ENCODE measurements around the gene DDIT4. TPM values are rescaled to one million over a fixed set of nuclear protein-coding genes. Genes with fewer than 3 reads are reported as not detected.

Gene DDIT4
- total and polyA plus RNA-seq, 9 of the 15 experiments (the other 6 are each of a cell fraction or from before 2014, with no cell fraction given): 8.2 to 675 (median 159) TPM

DNA sequence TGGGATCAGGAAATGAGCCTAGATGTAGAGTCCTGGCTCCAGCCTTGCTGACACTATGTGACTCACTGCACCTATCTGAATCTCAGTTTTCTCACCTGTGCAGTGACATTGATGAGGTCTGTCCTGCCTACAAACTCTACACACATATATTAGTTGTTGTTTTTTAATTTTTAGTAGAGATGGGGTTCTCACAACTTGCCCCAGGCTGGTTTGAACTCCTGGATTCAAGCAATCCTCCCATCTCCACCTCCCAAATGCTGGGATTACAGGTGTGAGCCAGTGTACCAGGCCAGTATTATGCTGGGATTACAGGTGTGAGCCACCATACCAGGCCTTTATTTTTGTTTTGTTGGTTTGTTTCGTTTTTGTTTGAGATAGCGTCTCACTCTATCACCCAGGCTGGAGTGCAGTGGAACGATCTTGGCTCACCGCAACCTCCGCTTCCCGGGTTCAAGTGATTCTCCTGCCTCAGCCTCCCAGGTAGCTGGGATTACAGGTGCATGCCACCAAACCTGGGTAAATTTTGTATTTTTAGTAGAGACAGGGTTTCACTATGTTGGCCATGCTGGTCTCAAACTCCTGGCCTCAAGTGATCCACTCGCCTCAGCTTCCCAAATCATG is 11.8 kb upstream of the DDIT4 start (continued):
- TF ChIP-seq, protein P1, sequence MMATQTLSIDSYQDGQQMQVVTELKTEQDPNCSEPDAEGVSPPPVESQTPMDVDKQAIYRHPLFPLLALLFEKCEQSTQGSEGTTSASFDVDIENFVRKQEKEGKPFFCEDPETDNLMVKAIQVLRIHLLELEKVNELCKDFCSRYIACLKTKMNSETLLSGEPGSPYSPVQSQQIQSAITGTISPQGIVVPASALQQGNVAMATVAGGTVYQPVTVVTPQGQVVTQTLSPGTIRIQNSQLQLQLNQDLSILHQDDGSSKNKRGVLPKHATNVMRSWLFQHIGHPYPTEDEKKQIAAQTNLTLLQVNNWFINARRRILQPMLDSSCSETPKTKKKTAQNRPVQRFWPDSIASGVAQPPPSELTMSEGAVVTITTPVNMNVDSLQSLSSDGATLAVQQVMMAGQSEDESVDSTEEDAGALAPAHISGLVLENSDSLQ (IDR thresholded peaks at IDR 0.05): peak; percentile 43; the same call in 1 of the 2 replicates
- TF ChIP-seq NR2C1 (IDR thresholded peaks at IDR 0.05) (0 out of 2 replicates have a peak, but pooled peaks have one; percentile 5), NR2C1 (tag; IDR thresholded peaks at IDR 0.05) (no peak), FOSL1 (tag; conservative IDR thresholded peaks at IDR 0.05) (peak; percentile 57), SMARCE1 (IDR thresholded peaks at IDR 0.05) (peak; percentile 9; the same call in 1 of the 2 replicates)
- TF ChIP-seq, protein P2, sequence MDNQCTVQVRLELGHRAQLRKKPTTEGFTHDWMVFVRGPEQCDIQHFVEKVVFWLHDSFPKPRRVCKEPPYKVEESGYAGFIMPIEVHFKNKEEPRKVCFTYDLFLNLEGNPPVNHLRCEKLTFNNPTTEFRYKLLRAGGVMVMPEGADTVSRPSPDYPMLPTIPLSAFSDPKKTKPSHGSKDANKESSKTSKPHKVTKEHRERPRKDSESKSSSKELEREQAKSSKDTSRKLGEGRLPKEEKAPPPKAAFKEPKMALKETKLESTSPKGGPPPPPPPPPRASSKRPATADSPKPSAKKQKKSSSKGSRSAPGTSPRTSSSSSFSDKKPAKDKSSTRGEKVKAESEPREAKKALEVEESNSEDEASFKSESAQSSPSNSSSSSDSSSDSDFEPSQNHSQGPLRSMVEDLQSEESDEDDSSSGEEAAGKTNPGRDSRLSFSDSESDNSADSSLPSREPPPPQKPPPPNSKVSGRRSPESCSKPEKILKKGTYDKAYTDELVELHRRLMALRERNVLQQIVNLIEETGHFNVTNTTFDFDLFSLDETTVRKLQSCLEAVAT (IDR thresholded peaks at IDR 0.05): peak in 1 of 2 experiments; percentile 85; a peak in 2 of 4 replicates

DNA sequence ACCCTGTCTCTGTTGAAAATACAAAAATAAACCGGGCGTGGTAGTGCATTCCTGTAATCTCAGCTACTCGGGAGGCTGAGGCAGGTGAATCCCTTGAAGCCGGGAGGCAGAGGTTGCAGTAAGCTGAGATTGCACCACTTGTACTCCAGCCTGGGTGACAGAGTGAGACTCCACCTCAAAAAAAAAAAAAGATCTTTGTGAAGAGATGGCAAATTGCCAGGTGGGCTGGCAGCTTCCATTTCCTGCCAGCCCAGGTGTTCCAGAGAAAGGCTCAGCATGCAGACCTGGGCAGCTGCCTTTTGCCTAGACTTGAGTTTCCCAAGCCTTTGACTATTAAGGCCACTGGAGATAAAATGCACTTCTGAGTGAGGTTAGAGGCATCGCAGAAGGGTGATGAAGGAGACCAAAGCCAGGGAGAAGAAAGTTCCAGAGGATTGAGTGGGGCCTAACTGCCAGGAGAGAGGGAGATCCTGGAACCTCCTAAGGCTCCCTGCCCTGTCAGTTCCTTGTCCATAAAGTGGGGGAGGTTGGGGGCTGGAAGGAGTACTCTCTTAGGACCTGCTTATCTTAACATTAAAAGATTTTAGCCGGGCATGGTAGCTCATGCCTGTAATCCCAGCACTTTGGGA is 10.0 kb upstream of the DDIT4 start:
- no TSS peak for BruUV-seq (replicated peaks)
- intact Hi-C loops (cut with micrococcal nuclease): no loop called here
- peaks cover 47 to 52% of the 10 kb centered on the region in 2 experiments for H3K4me1 ChIP-seq (replicated peaks in 1 of 2; ENCODE audit: control insufficient read depth in 2 of 2, insufficient read depth in 2 of 2, low read length in 2 of 2)
- no peak overlapping the region for H3K4me3 ChIP-seq
- DNase-seq (ENCODE audit: extremely low read depth in 1 of 4, low spot score in 3 of 4): no peak
- no peaks in the 10 kb centered on the region for H3K79me2 ChIP-seq (ENCODE audit: control insufficient read depth, insufficient read depth, low read length)
- no peaks in the 10 kb centered on the region for H3K36me3 ChIP-seq (ENCODE audit: control insufficient read depth, insufficient read depth, low read length)
- ATAC-seq: no peak
- in situ Hi-C loops (cut with MboI): no loop called here
- FAIRE-seq: no peak
- 48% methylated on average over 6 of the region's 6 CpGs for WGBS (ENCODE audit: insufficient coverage, low coverage, missing lambda C conversion rate)
- H3K9me1 ChIP-seq (ENCODE audit: control insufficient read depth, insufficient read depth, low read length): no peaks in the 10 kb centered on the region
- POLR2A ChIA-PET: interaction anchor here (1.1 to 15.0 kb wide), 2 partner anchors 12 to 63 kb away, joined by 3 to 277 read pairs; partner anchors contain the start of gene DDIT4
- no peaks in the 10 kb centered on the region for H4K20me1 ChIP-seq (replicated peaks; ENCODE audit: control insufficient read depth, insufficient read depth, low read length)
- H3K27me3 ChIP-seq (ENCODE audit: control insufficient read depth in 2 of 2, insufficient read depth in 2 of 2, low read length in 2 of 2): no peaks in the 10 kb centered on the region
- CTCF ChIA-PET (ENCODE audit: low intra/inter-chr PET ratio): no interaction called here
- no peak overlapping the region for H2AFZ ChIP-seq (ENCODE audit: low read depth, low read length)
- no peak overlapping the region for H3K27ac ChIP-seq (ENCODE audit: extremely low read depth, low read depth, low read length)
- no peaks in the 10 kb centered on the region for H3K9me3 ChIP-seq (replicated peaks; ENCODE audit: control insufficient read depth, insufficient read depth, low read depth, low read length)
- peak overlapping the region in 1 of 2 experiments; percentile 59; a peak in 1 of 4 replicates for H3K9ac ChIP-seq (ENCODE audit: insufficient read depth in 1 of 2, low read depth in 2 of 2, low read length in 2 of 2)
- H3K4me2 ChIP-seq (ENCODE audit: insufficient read depth, low read length): no peak overlapping the region
- no peak for TF ChIP-seq ZNF707 (CRISPR knock-in tag; conservative IDR thresholded peaks at IDR 0.05)
- TF ChIP-seq ZNF384 (IDR thresholded peaks at IDR 0.05; ENCODE audit: low read depth, low read length): peak; percentile 76
- TF ChIP-seq, protein P3, sequence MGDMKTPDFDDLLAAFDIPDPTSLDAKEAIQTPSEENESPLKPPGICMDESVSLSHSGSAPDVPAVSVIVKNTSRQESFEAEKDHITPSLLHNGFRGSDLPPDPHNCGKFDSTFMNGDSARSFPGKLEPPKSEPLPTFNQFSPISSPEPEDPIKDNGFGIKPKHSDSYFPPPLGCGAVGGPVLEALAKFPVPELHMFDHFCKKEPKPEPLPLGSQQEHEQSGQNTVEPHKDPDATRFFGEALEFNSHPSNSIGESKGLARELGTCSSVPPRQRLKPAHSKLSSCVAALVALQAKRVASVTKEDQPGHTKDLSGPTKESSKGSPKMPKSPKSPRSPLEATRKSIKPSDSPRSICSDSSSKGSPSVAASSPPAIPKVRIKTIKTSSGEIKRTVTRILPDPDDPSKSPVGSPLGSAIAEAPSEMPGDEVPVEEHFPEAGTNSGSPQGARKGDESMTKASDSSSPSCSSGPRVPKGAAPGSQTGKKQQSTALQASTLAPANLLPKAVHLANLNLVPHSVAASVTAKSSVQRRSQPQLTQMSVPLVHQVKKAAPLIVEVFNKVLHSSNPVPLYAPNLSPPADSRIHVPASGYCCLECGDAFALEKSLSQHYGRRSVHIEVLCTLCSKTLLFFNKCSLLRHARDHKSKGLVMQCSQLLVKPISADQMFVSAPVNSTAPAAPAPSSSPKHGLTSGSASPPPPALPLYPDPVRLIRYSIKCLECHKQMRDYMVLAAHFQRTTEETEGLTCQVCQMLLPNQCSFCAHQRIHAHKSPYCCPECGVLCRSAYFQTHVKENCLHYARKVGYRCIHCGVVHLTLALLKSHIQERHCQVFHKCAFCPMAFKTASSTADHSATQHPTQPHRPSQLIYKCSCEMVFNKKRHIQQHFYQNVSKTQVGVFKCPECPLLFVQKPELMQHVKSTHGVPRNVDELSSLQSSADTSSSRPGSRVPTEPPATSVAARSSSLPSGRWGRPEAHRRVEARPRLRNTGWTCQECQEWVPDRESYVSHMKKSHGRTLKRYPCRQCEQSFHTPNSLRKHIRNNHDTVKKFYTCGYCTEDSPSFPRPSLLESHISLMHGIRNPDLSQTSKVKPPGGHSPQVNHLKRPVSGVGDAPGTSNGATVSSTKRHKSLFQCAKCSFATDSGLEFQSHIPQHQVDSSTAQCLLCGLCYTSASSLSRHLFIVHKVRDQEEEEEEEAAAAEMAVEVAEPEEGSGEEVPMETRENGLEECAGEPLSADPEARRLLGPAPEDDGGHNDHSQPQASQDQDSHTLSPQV (IDR thresholded peaks at IDR 0.05): peak; percentile 18; the same call in 1 of the 2 replicates
- no peak for TF ChIP-seq HMGN3 (IDR thresholded peaks at IDR 0.05; ENCODE audit: borderline replicate concordance, extremely low read depth, insufficient read length, low read depth, low read length)
- TF ChIP-seq CEBPG (CRISPR knock-in tag; IDR thresholded peaks at IDR 0.05): no peak
- TF ChIP-seq CEBPG (tag; conservative IDR thresholded peaks at IDR 0.05 in 1 of 2, IDR thresholded peaks at IDR 0.05 in 1 of 2): peak in 1 of 2 experiments; percentile 54; a peak in 1 of 4 replicates
- TF ChIP-seq KLF13 (tag; IDR thresholded peaks at IDR 0.05; ENCODE audit: borderline replicate concordance, low read depth): no peak
